GM21360 (cell line): Measurements from ENCODE around the gene CEP89.
"Not testable (repeated sequence)": the region's sequence is repeated elsewhere in the genome, so short reads cannot be mapped to it uniquely, and the experiment has no call there.

Experiments
- ATAC-seq: cut with Tn5 transposase; IDR thresholded peaks from one replicate; pipeline ENCODE4 v1.9.1; 2021; ENCODE audit warnings: mild to moderate bottlenecking, moderate library complexity; ENCODE audit not compliant: unreplicated experiment

Gene CEP89

DNA sequence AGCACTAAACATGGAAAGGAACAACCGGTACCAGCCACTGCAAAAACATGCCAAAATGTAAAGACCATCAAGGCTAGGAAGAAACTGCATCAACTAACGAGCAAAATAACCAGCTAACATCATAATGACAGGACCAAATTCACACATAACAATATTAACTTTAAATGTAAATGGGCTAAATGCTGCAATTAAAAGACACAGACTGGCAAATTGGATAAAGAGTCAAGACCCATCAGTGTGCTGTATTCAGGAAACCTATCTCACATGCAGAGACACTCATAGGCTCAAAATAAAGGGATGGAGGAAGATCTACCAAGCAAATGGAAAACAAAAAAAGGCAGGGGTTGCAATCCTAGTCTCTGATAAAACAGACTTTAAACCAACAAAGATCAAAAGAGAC is 123.7 kb downstream of the CEP89 start:
- ATAC-seq: not testable (repeated sequence)

DNA sequence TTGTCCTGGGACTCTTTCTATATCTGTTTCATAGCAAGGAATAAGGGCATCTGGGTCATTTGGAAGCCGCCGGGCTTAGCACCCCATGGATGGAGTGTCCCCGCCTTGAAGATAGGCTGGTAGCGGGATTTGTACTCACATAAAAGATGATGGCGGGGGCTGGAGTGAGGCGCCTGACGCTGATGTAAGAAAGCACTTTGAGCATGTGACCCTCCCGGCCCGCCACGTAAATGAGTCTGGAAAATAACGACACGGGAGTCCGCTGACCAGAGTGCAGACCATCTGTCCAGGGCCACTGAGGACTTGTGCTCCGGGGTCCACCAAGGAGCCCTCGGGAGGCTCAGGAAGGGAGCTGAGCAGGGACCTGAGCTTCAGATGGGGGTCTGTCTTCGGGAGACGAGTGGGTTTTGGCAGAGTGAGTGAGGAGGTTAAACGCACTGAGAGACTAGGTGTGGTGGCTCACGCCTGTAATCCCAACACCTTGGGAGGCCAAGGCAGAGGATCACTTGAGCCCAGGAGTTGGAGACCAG is 128.0 kb downstream of the CEP89 start:
- ATAC-seq: no peak

DNA sequence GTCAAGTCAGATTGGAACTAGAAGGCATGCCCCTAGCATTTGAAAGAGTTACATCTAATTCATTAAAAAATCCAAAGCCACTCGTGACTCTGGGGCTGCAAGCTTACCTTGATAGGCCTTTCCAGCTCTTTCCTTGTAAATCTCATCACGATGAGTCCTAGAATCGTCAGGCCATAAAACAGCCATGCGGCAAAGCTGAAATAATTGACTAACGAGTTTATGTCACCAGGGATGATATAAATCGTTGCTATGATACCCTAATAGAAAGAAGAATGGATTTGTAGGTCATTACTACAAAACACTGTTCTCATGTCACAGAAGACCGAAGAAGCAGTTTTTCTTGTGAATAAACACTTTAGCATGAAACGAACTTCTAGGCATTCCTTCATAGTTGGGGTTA is 129.7 kb downstream of the CEP89 start:
- no peak for ATAC-seq

DNA sequence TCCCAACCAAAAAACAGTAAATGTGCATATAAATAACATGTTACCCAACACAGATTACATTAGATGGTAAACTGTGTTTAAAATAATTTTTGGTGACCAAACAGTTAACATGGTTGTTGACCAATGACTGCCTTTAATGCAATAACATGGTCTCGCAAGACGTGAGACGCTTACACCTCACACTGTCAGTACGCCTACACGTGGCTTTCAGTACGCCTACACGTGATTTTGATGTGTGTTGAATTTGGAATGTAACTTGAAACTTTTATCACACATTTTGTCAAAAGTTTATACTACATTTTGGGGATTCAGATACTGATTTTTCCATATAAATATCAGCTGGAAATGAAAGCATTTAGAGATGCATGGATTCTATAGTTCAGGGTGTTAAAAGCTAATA is 134.2 kb downstream of the CEP89 start:
- ATAC-seq: no peak

DNA sequence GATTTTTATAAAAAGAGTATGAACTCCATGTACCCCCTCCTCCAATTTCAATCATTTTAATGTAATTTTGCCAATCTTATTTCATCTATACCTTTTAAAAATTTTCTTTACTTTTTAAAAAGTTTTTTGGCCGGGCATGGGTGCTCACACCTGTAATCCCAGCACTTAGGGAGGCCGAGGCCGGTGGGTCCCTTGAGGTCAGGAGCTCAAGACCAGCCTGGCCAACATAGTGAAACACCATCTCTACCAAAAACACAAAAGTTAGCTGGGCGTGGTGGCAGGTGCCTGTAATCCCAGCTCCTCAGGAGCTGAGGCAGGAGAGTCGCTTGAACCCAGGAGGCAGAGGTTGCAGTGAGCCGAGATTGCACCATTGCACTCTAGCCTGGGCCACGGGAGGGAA is 138.4 kb downstream of the CEP89 start:
- ATAC-seq: not testable (repeated sequence)

DNA sequence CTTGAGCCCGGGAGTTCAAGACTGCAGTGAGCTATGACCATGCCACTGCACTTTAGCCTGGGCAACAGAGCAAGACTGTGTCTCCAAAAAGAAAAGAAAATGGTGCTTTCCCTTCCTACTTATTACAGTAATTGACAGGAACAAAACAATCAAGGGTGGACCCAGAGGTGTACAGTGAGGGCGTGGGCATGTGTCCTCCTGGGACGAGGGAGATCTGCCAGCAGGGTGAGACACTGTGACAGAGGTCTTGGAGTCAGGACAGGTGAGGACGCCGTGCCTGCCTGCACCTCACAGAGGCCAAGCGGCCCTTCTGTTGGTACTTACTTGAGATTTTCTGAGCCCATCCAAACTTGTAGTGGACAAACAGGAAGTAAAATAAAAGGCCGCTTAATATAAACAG is 138.9 kb downstream of the CEP89 start:
- not testable (repeated sequence) for ATAC-seq

DNA sequence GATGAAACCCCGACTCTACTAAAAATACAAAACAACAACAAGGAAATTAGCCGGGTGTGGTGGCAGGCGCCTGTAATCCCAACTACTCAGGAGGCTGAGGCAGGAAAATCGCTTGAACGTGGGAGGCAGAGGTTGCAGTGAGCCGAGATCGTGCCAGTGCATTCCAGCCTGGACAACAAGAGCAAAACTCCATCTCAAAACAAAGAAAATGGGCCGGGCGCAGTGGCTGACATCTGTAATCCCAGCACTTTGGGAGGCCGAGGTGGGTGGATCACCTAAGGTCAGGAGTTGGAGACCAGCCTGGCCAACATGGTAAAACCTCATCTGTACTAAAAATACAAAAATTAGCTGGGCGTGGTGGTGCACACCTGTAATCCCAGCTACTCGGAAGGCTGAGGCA is 139.7 kb downstream of the CEP89 start:
- ATAC-seq: not testable (repeated sequence)

DNA sequence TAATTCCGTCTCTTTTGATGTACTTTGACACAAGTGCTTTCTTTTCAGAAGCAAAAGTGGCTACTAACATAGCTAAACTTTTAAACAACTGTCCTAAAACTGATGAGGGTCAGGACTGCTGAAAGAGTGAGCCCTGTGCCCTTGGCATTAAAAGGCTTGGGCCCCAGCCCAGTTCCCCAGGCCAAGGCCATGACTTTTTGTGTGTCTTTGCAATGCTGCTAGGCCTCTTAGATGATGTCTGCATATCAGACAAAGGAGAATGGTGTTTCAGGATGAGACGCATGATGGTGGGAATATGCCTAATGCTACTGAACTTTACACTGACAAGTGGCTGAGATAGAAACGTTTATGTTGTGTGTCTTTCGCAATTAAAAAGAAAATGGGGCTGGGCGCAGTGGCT is 140.1 kb downstream of the CEP89 start:
- ATAC-seq: no peak

DNA sequence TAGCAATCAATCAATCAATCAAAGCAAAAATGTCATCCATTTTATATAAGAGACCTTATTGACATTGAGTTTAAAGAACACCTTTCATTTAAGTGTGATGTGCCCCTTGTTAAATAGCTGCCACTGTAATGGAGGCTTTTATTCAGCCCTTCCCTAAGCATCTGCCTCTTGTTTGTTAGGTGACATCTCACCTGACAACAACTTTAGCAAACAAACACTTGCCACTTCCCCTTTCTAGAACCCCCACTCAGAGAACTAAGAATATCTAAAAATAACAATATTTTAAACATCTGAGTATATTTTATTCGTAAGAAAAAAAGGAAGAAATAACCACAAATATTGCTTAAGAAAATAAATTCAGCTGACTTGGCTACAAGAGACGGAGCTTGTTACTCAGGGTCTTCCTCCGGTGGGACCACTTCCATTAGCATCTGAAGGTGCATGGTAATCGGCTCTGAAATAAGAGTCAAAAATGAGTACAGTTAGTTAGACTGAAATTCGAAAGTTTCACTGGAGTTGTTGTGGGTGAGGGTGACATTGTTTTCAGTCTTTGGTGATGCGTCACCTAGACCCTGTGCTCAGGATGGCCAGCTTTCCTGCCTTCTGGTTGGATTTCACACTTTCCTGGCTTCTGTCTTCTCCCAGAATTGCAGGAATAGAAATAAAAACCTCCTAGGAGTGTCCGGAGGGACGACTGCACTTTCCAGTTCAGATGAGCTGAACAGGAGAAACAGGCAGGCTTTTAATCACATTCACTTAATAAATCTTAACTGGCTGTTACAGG is 141.3 kb downstream of the CEP89 start:
- ATAC-seq: no peak

DNA sequence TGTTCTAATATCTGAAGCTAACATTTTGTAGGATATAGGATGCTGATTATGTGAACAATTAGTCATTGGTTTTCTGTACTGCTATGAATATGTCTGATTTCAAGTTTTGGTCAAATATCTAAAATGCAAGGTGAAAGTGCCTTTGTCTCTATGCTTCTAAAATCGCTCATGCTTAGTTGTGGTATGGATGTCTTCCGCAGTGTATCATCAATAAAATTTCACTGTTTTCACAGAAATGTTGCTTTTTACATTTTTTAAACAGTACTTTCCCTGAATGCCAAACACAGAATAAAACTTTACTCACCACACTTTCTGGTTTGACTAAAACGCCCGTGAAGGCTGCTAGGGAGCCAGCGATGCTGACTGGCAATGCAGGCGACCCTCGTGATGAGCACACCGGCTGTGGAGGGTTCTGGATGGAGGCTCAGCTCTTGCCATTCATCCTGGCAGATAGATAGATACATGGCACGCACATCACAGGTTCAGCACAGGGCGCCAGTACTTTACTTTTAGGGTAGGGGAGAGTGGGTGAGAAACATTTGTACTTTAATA is 142.3 kb downstream of the CEP89 start:
- no peak for ATAC-seq

DNA sequence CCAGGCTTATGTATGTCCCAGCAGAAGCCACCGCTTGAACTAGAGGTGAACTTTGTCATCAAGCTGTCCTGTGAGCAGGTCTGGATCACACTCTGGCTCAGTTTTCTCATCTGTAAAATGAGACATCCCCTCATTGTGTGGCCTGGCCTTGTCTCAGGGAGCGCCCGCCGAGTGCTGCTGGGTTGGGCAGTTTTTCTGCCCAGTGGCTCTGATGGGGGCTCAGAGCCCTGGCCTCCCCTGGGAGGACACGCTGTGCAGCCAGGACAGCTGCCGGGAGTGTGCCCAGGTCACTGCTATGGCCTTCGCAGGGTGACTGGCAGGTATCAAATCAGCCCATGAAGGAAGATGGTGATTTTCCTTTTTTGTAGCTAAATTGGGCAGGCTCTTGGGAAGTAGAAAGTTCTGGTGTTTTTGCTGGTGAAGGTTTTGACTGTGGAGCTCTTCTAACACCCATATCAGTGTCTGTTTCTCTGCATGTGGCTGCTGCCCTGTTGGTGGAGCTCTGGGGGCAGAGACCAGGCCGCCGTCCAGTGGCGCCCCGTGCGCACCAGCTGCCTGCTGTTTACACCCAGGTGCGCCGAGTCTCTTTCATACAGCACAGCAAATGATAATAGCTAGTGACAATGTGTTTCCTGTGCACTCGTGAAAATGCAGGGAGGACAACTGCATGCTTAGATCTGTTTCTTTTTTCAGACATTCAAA is 143.0 kb downstream of the CEP89 start:
- ATAC-seq: no peak

DNA sequence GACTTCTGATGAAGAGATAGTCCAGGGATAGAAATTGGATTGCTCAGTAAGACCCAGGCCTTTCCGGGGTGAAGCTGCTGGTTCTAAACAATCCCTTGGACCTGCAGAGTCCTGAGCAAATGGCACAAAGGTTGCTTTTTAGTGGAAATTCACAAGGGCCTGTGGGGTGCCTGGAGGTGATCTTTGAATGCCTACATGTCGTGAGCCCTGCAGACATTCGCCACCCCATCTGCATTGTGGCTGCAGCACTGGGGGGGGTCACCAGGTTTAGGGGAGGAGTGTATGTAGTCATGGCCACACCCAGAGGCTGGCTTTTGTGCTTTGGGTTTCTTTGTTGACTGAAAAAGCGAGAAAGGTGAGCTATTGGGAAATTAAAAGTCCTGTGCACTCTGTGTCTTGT is 143.6 kb downstream of the CEP89 start:
- no peak for ATAC-seq
